Right atrium auricular region (tissue), 2 donors: Measurements from ENCODE around the gene FBXO8. TPM values are rescaled to one million over a fixed set of nuclear protein-coding genes. Genes with fewer than 3 reads are reported as not detected.

ENCODE experiments used
- DNase-seq: peaks from one replicate; pipeline ENCODE4 v3.0.0-alpha.2; 2019; ENCODE audit warnings: low spot score
- H3K27ac ChIP-seq, 2 donors: fragments of 200-600 bp; sonication (generic); 1 replicate in 1 of 2; 2 replicates in 1 of 2; pipeline ENCODE4 v1.5.1; 2016 to 2019
- H3K27me3 ChIP-seq, 2 donors: fragments of 200-600 bp; sonication (generic); one replicate each; pipeline versions ENCODE4 v1.5.1 to v1.6.0; 2017 to 2019
- H3K36me3 ChIP-seq: fragments of 200-600 bp; sonication (generic); one replicate; pipeline ENCODE4 v1.5.1; 2016
- H3K4me1 ChIP-seq, 2 donors: fragments of 200-600 bp; sonication (generic); one replicate each; pipeline versions ENCODE4 v1.5.1 to v1.6.0; 2017 to 2019
- H3K4me3 ChIP-seq, 2 donors: fragments of 200-600 bp; sonication (generic); 1 replicate in 1 of 2; 2 replicates in 1 of 2; pipeline ENCODE4 v1.5.1; 2017 to 2019; ENCODE audit warnings: mild to moderate bottlenecking in 1 of 2, moderate library complexity in 1 of 2
- H3K9me3 ChIP-seq, 2 donors: fragments of 200-600 bp; sonication (generic); one replicate each; pipeline ENCODE4 v1.5.1; 2019
- total RNA-seq, 2 donors: library from RNA; depleted of rRNA; stranded (reverse); fragments of >200 nt; gene quantifications; one replicate each; pipeline ENCODE4 v1.1.0, GENCODE V29; 2016
- TF ChIP-seq, protein P1 (sequence below), 2 donors: fragments of 200-600 bp; sonication (generic); IDR thresholded peaks; one replicate each; pipeline ENCODE4 v1.5.1; 2019; ENCODE audit warnings: antibody characterized with exemption in 2 of 2

The FBXO8 gene
- total RNA-seq, 2 donors from 2014 or later: 26.3 to 28.0 TPM

DNA sequence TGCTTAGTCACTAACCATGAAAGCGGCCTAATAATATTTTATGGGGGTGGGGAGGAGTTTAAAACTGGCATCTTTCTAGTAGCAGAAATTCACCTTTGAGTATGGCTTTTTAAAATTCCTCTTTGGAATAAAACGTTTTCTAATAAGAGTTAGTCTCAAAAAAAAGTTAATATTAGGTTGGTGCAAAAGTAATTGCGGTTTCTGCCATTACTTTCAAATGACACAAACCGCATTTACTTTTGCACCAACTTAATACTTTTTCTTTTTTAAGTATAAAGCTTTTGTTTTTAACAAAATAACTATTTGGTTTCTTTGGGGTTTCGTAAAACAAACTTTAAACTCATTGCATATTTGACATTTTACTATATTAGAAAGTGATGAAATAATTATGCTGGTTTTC lies 68.4 kb downstream of the FBXO8 start:
- Histone ChIP-seq H3K4me1 (peaks cover 0 to 38% of the 10 kb centered on the region in 2 donors), H3K27ac (peak overlapping the region in 1 of 2 donors; percentile 80), H3K4me3 (peak overlapping the region; percentile 38 to 42), H3K9me3 (no peaks in the 10 kb centered on the region), H3K27me3 (peaks cover 0 to 6% of the 10 kb centered on the region in 2 donors), H3K36me3 (no peaks in the 10 kb centered on the region)
- DNase-seq: no peak
- TF ChIP-seq, protein P1, sequence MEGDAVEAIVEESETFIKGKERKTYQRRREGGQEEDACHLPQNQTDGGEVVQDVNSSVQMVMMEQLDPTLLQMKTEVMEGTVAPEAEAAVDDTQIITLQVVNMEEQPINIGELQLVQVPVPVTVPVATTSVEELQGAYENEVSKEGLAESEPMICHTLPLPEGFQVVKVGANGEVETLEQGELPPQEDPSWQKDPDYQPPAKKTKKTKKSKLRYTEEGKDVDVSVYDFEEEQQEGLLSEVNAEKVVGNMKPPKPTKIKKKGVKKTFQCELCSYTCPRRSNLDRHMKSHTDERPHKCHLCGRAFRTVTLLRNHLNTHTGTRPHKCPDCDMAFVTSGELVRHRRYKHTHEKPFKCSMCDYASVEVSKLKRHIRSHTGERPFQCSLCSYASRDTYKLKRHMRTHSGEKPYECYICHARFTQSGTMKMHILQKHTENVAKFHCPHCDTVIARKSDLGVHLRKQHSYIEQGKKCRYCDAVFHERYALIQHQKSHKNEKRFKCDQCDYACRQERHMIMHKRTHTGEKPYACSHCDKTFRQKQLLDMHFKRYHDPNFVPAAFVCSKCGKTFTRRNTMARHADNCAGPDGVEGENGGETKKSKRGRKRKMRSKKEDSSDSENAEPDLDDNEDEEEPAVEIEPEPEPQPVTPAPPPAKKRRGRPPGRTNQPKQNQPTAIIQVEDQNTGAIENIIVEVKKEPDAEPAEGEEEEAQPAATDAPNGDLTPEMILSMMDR (IDR thresholded peaks at IDR 0.05): no peak

DNA sequence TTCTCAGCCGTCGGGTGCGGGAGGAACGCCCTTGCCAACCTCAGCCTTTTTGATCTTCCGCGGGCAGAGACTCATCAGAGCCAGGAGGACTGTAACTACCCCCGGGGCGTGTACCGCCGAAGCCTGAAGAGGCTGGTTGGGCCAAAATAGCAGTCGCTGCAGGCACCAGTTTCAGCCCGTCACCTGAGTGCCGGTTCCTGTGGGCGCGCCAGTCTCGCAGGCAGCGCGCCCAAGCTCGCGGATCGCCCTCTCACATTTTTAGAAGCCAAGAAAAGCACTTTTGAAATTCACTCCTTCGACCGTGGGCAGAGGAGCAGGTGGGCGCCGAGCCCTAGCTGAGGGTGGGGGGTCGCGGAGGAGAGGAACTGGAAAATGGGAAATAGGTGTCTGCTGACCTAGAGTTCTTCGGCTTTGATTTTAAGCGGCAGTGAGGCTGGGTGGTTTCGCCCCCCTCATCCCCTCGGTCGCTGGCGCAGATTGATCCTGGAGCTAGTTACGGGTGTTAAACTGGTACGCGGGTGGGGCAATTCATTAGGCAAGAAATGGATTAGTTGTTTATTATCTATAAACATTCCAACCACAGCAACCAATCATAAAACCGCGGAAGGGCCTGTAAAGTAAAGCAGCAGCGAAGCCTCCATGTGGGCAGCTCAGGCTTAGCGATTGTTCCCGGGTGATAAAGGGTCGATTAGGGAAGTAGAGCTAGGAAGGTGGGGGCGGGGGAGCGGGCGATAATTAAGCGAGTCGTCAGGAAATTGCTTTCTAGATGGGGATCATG lies 69.2 kb downstream of the FBXO8 start:
- no peak for DNase-seq
- H3K4me1 ChIP-seq: peaks cover 0 to 38% of the 10 kb centered on the region in 2 donors
- H3K27ac ChIP-seq: peak overlapping the region; percentile 56 to 80
- TF ChIP-seq, protein P1 (IDR thresholded peaks at IDR 0.05): no peak
- H3K9me3 ChIP-seq: no peaks in the 10 kb centered on the region
- peak overlapping the region; percentile 38 to 42 for H3K4me3 ChIP-seq
- H3K27me3 ChIP-seq: peaks cover 0 to 6% of the 10 kb centered on the region in 2 donors
- no peaks in the 10 kb centered on the region for H3K36me3 ChIP-seq

DNA sequence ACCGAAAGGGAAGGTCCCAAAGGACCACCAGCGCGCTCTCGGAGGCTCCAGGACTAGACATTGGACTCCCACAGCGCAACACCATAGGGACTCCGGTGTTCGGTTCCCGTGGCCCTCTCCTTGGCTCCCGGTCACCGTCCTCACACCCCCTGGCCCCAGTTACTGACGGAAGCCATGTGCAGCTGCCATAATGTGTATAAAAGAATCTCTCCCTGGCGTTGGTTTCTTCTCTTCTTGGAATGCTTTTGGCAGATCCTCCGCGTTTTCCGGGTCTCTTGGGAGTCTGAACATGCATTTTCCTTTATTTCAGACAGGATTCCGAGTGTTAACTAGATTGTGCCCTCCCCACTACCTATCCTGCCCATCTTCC lies 69.8 kb downstream of the FBXO8 start:
- peak overlapping the region; percentile 38 to 42 for H3K4me3 ChIP-seq
- no peaks in the 10 kb centered on the region for H3K9me3 ChIP-seq
- no peak for DNase-seq
- peaks cover 0 to 6% of the 10 kb centered on the region in 2 donors for H3K27me3 ChIP-seq
- H3K36me3 ChIP-seq: no peaks in the 10 kb centered on the region
- H3K27ac ChIP-seq: peak overlapping the region; percentile 56 to 80
- TF ChIP-seq, protein P1 (IDR thresholded peaks at IDR 0.05): no peak
- peaks cover 0 to 38% of the 10 kb centered on the region in 2 donors for H3K4me1 ChIP-seq

DNA sequence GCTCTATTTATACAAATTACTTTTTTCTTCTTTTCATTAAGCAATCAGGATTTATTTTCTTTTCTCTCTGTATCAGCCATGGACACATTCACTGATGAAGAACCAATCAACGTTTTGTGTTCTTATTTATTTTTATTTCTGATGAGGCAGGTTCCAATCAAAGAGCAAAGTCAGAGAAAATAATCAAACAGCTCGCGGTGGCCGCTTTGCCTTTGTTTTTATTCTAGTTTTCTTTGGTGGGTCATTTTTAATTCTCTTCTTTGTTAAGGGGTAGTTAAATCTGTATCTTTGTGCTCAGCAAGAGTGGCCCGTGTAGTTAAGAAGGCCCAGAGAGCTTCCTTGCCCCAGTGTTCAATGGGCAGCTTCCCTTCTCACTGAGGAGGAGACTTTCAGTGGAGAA lies 71.4 kb downstream of the FBXO8 start:
- DNase-seq: no peak
- Histone ChIP-seq H3K4me3 (no peak overlapping the region), H3K4me1 (peaks cover 0 to 23% of the 10 kb centered on the region in 2 donors), H3K36me3 (no peaks in the 10 kb centered on the region), H3K27me3 (peaks cover 0 to 6% of the 10 kb centered on the region in 2 donors), H3K9me3 (no peaks in the 10 kb centered on the region), H3K27ac (no peak overlapping the region)
- TF ChIP-seq, protein P1 (IDR thresholded peaks at IDR 0.05): no peak

DNA sequence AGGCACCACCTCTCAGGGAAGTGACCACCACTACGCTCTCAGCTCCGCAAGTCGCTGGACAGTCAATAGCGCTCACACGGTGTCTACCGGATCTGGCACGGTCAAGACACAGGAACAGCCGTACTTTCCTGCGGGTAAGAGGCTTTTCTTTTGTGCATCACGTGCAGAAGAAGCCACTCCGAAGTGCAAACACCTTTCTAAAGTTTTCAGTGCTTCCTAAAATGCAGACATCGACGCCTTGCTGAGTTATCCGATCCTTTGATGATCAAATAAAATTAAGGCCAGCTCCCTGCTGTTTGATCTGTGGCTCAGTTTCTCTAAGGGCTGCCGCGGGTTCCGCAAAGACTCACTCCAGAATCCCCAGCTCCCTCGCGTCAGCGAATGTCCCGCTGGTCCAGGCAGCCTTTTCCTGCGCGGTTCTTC lies 71.8 kb downstream of the FBXO8 start:
- no peak overlapping the region for H3K27ac ChIP-seq
- TF ChIP-seq, protein P1 (IDR thresholded peaks at IDR 0.05): no peak
- H3K4me3 ChIP-seq: no peak overlapping the region
- peaks cover 0 to 6% of the 10 kb centered on the region in 2 donors for H3K27me3 ChIP-seq
- no peaks in the 10 kb centered on the region for H3K36me3 ChIP-seq
- no peaks in the 10 kb centered on the region for H3K9me3 ChIP-seq
- DNase-seq: no peak
- peaks cover 0 to 20% of the 10 kb centered on the region in 2 donors for H3K4me1 ChIP-seq
